ENCODE measurements around the gene APCDD1.

APCDD1 gene

GRCh38 chr18:10432781-10433180 is 21.7 kb upstream of the APCDD1 start:
- DNase-seq: no peak

GRCh38 chr18:10436160-10436559 is 18.3 kb upstream of the APCDD1 start:
- DNase-seq: no peak

- DNase-seq: no peak
These were observed 16.6 kb upstream of the APCDD1 start for GRCh38 chr18:10437837-10438236.

- no peak for DNase-seq
These were observed 14.5 kb upstream of the APCDD1 start for GRCh38 chr18:10439898-10440297.

- no peak for DNase-seq
These were observed 13.6 kb upstream of the APCDD1 start for GRCh38 chr18:10440884-10441283.

- DNase-seq: no peak
These were observed 13.0 kb upstream of the APCDD1 start for GRCh38 chr18:10441472-10441871.

- no peak for DNase-seq
These were observed 11.9 kb upstream of the APCDD1 start for GRCh38 chr18:10442551-10442971.

GRCh38 chr18:10443001-10443400 is 11.4 kb upstream of the APCDD1 start:
- DNase-seq: no peak

- DNase-seq: no peak
These were observed 10.0 kb upstream of the APCDD1 start for GRCh38 chr18:10444314-10445006.

GRCh38 chr18:10449396-10449795 is 5.0 kb upstream of the APCDD1 start:
- no peak for DNase-seq

- no peak for DNase-seq
These were observed 3.4 kb upstream of the APCDD1 start for GRCh38 chr18:10450986-10451385.

- no peak for DNase-seq
These were observed 1.1 kb upstream of the APCDD1 start for GRCh38 chr18:10453261-10453805.

- DNase-seq: no peak
These were observed 484 bp downstream of the APCDD1 start for GRCh38 chr18:10454681-10455557.

- DNase-seq: no peak
These were observed 1.5 kb downstream of the APCDD1 start for GRCh38 chr18:10455726-10456453.

- no peak for DNase-seq
These were observed 2.3 kb downstream of the APCDD1 start for GRCh38 chr18:10456718-10457117.

- DNase-seq: no peak
These were observed 2.7 kb downstream of the APCDD1 start for GRCh38 chr18:10457128-10457527.

- DNase-seq: no peak
These were observed 3.3 kb downstream of the APCDD1 start for GRCh38 chr18:10457767-10458166.

GRCh38 chr18:10458691-10459090 is 4.3 kb downstream of the APCDD1 start:
- no peak for DNase-seq

- no peak for DNase-seq
These were observed 5.2 kb downstream of the APCDD1 start for GRCh38 chr18:10459587-10459986.

- DNase-seq: no peak
These were observed 6.1 kb downstream of the APCDD1 start for GRCh38 chr18:10460414-10461018.

GRCh38 chr18:10461989-10462388 is 7.6 kb downstream of the APCDD1 start:
- no peak for DNase-seq

- DNase-seq: no peak
These were observed 8.2 kb downstream of the APCDD1 start for GRCh38 chr18:10462597-10462996.

- no peak for DNase-seq
These were observed 8.7 kb downstream of the APCDD1 start for GRCh38 chr18:10463096-10463495.

All from T-helper 1 cell (primary cell).